Measurements from ENCODE around the gene LDAH. TPM values are rescaled to one million over a fixed set of nuclear protein-coding genes. Genes with fewer than 3 reads are reported as not detected.

The LDAH gene
- total and polyA plus RNA-seq, 2 donors (not counting 3 experiments of a cell fraction or from before 2014, with no cell fraction given): 12.3 to 24.0 TPM

GRCh38 chr2:20652673-20653575 lies 170.0 kb downstream of the LDAH start:
- intact Hi-C loops (cut with micrococcal nuclease) (no loop called here), dilution Hi-C loops (cut with MboI; ENCODE audit: extremely low pct_ligation_motif_present, low sequenced_read_pairs) (no loop called here)
- Histone ChIP-seq H3K79me2 (ENCODE audit: control insufficient read depth, insufficient read depth, low read length) (no peaks in the 10 kb centered on the region), H3K9me3 (replicated peaks; ENCODE audit: control insufficient read depth, insufficient read depth, low read length) (no peaks in the 10 kb centered on the region), H3K27ac (ENCODE audit: insufficient read depth, low read depth, low read length) (no peak overlapping the region), H3K9ac (replicated peaks; ENCODE audit: extremely low read depth, insufficient read depth, low read length) (no peak overlapping the region), H4K20me1 (replicated peaks; ENCODE audit: control insufficient read depth, extremely low read depth, insufficient read depth, low read length) (no peaks in the 10 kb centered on the region), H3K4me1 (ENCODE audit: control insufficient read depth, extremely low read depth, insufficient read depth, low read length) (peaks cover 10% of the 10 kb centered on the region), H3K9me1 (replicated peaks; ENCODE audit: control insufficient read depth, extremely low read depth, insufficient read depth, low read length) (no peaks in the 10 kb centered on the region), H3K36me3 (ENCODE audit: control insufficient read depth in 2 of 2, extremely low read depth in 1 of 2, insufficient read depth in 2 of 2, low read length in 2 of 2) (no peaks in the 10 kb centered on the region), H3K4me3 (replicated peaks in 1 of 3; ENCODE audit: insufficient read depth in 1 of 3, low read depth in 1 of 3, low read length in 3 of 3) (no peak overlapping the region), H2AFZ (ENCODE audit: low read depth, low read length) (no peak overlapping the region), H3K27me3 (ENCODE audit: control insufficient read depth in 2 of 2, insufficient read depth in 2 of 2, low read length in 2 of 2) (peaks cover 9 to 20% of the 10 kb centered on the region in 2 experiments), H3K4me2 (ENCODE audit: insufficient read depth, low read length) (no peak overlapping the region)
- no TSS peak for BruUV-seq (replicated peaks)
- FAIRE-seq: no peak
- CTCF ChIA-PET: interaction anchor here (3.2 kb wide), 1 partner anchor 14 kb away, joined by 11 read pairs; the partner anchor contains the start of gene GDF7
- POLR2A ChIA-PET: no interaction called here
- TF ChIP-seq GATA2 (IDR thresholded peaks at IDR 0.05; ENCODE audit: insufficient read depth, insufficient read length, low read depth, low read length) (no peak), CTCF (IDR thresholded peaks at IDR 0.05; ENCODE audit: extremely low read depth in 1 of 2, insufficient read depth in 1 of 2, low read depth in 1 of 2, low read length in 2 of 2) (no peak), POLR2AphosphoS5 (IDR thresholded peaks at IDR 0.05; ENCODE audit: insufficient read depth, low read depth, low read length) (no peak), MYC (IDR thresholded peaks at IDR 0.05; ENCODE audit: low read depth, low read length) (no peak), FOS (IDR thresholded peaks at IDR 0.05; ENCODE audit: borderline replicate concordance, insufficient read depth, low read length) (no peak)
- no peak for DNase-seq (ENCODE audit: low read depth, low spot score)

Measured in endothelial cell of umbilical vein (primary cell).